Sciatic nerve (tissue), 1 donor: ENCODE measurements around the gene COPZ2. TPM values are rescaled to one million over a fixed set of nuclear protein-coding genes. Genes with fewer than 3 reads are reported as not detected.

Source experiments
- microRNA-seq: library from miRNA; unstranded; fragments of <30 nt; microRNA quantifications from one replicate; pipeline ENCODE4 v1.2.0, GENCODE V29; 2020
- total RNA-seq: library from RNA; stranded (reverse); fragmentation: NEBNext Ultra II Directional; extraction: Animal tissue kit (Norgen Biotek cat#: 25700); gene quantifications from one replicate; pipeline ENCODE4 v1.2.1, GENCODE V29; 2021
- donor health status: DM: no; HTN: no; CAD: no.

Gene COPZ2
- total RNA-seq, 1 donor from 2014 or later: 72.7 TPM

Small RNA genes lying within 50 kb of the gene (microRNA-seq; reads per million reads assigned to microRNA genes)
- gene MIR152: 606 reads per million, percentile 78 among the genes with 10 or more reads in this experiment

Other genes starting within 250 kb of the COPZ2 start
- gene OSBPL7, start 216.0 kb downstream of the COPZ2 start, total RNA-seq: 13.5 TPM
- 26.6 TPM for gene MRPL10, start 206.3 kb downstream of the COPZ2 start, total RNA-seq
- 0.89 TPM for gene LRRC46, start 206.1 kb downstream of the COPZ2 start, total RNA-seq
- 39.4 TPM for gene SCRN2, start 196.5 kb downstream of the COPZ2 start, total RNA-seq
- gene SP6, start 186.6 kb downstream of the COPZ2 start, total RNA-seq: 0.62 TPM
- gene SP2, start 141.6 kb downstream of the COPZ2 start, total RNA-seq: 24.2 TPM
- gene PNPO, start 96.2 kb downstream of the COPZ2 start, total RNA-seq: 20.0 TPM
- not detected for gene PRR15L, start 79.9 kb downstream of the COPZ2 start, total RNA-seq
- 187 TPM for gene CDK5RAP3, start 66.7 kb downstream of the COPZ2 start, total RNA-seq
- 287 TPM for gene NFE2L1, start 10.6 kb upstream of the COPZ2 start, total RNA-seq
- gene CBX1, start 63.7 kb upstream of the COPZ2 start, total RNA-seq: 53.0 TPM
- gene SNX11, start 70.0 kb upstream of the COPZ2 start, total RNA-seq: 18.5 TPM